Measurements from ENCODE around the gene PIGU. TPM values are rescaled to one million over a fixed set of nuclear protein-coding genes. Genes with fewer than 3 reads are reported as not detected.
A peak's percentile ranks its signal among the peaks of the same experiment; 100 is the strongest.
"Not testable (repeated sequence)": the region's sequence is repeated elsewhere in the genome, so short reads cannot be mapped to it uniquely, and the experiment has no call there.

The PIGU gene
- total RNA-seq, 5 donors from 2014 or later (not counting 1 experiment from before 2014, with no cell fraction given): 8.6 to 17.1 (median 13.6) TPM

DNA sequence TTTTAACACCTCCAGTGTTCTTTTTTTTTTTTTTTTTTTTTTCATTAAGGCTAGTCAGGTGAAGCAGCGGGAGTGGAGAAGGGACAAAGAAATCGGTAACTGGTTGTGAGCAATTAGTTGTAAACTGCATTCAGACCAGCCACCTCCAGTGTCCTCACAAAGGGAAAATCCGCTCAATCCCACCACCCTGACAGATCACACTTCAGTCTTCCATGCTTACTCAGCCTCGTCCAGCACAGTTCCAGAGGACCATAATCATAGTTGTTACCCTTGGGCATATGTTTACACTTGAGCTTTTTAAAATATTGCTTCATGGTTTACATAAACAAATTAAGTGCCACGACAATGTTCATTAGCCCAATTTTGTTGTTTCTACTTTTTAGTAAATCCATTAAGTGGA, 150.4 kb downstream of the PIGU start:
- no peak for ATAC-seq (replicated peaks in 1 of 4)

DNA sequence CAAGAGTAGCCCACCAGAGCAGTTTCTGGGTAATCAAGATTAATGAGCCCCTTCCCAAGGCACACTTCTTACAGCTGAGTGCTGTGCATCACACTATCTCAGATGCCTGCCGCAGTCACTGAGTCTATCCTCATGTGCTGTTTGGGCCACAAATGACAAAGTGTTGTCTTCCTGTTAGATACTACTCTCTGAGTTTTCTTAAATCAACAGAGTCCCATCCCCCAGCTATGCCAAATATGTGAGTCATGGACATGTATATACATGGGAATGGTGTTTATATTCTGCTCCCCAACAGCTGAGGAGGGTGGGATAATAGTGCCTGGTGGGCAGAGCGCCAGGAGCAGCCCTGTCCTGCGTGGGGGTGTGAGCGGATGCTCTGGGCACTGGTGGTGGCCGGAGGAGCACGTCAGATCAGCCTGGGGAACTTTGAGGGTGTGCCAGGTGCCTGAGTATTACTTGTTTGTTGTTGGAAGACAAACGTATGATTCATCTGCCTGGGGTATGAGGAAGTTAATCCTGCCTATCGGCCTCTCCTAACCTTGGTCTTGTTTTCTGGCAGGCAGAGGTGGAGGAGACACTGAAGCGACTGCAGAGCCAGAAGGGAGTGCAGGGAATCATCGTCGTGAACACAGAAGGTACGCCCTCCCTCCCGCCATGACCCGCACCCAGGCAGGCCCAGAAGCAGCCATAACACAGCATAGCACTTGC, 151.0 kb downstream of the PIGU start:
- WGBS (ENCODE audit: insufficient coverage): 96% methylated on average over 8 of the region's 14 CpGs
- no peaks in the 10 kb centered on the region for H3K27me3 ChIP-seq (replicated peaks in 1 of 2; ENCODE audit: control insufficient read depth in 2 of 2, extremely low read depth in 1 of 2, insufficient read depth in 2 of 2, low read length in 1 of 2)
- peaks cover 9 to 61% of the 10 kb centered on the region in 2 donors for H3K36me3 ChIP-seq (ENCODE audit: control insufficient read depth in 2 of 2, extremely low read depth in 1 of 2, insufficient read depth in 1 of 2, low read length in 1 of 2)
- no peak overlapping the region for H3K4me3 Mint-ChIP-seq
- H3K9me3 Mint-ChIP-seq: no peaks in the 10 kb centered on the region
- no peaks in the 10 kb centered on the region for H3K9me3 ChIP-seq
- H3K27ac ChIP-seq (ENCODE audit: low read length): no peak overlapping the region
- ATAC-seq (replicated peaks in 1 of 4) (no peak), DNase-seq (no peak)
- H3K27ac Mint-ChIP-seq: no peak overlapping the region
- ChIA-PET CTCF (interaction anchor here in 1 of 2 donors (1.5 kb wide), 1 partner anchor 10 kb away, joined by 7 read pairs; the partner anchor contains the start of gene DYNLRB1), POLR2A (no interaction called here)
- H3K4me1 ChIP-seq (ENCODE audit: control insufficient read depth in 1 of 2, extremely low read depth in 1 of 2, insufficient read depth in 2 of 2, low read length in 2 of 2): peaks cover 0 to 11% of the 10 kb centered on the region in 2 experiments
- H3K27me3 Mint-ChIP-seq: no peaks in the 10 kb centered on the region
- peaks cover 36 to 48% (median 46%) of the 10 kb centered on the region in 3 donors for H3K4me1 Mint-ChIP-seq
- H3K4me3 ChIP-seq (ENCODE audit: control insufficient read depth in 1 of 2, extremely low read depth in 1 of 2, low read length in 1 of 2): no peak overlapping the region
- H3K36me3 Mint-ChIP-seq: peaks cover 28% of the 10 kb centered on the region

More for the DNA sequence above, 150.4 kb downstream of the PIGU start:
- H3K27ac ChIP-seq (ENCODE audit: low read length): no peak overlapping the region
- no peaks in the 10 kb centered on the region for H3K9me3 ChIP-seq
- peaks cover 9 to 66% of the 10 kb centered on the region in 2 donors for H3K36me3 ChIP-seq (ENCODE audit: control insufficient read depth in 2 of 2, extremely low read depth in 1 of 2, insufficient read depth in 1 of 2, low read length in 1 of 2)
- Mint-ChIP-seq H3K4me1 (peaks cover 31 to 45% (median 44%) of the 10 kb centered on the region in 3 donors), H3K27me3 (no peaks in the 10 kb centered on the region), H3K36me3 (peaks cover 30% of the 10 kb centered on the region), H3K27ac (no peak overlapping the region), H3K4me3 (no peak overlapping the region), H3K9me3 (no peaks in the 10 kb centered on the region)
- no peaks in the 10 kb centered on the region for H3K27me3 ChIP-seq (replicated peaks in 1 of 2; ENCODE audit: control insufficient read depth in 2 of 2, extremely low read depth in 1 of 2, insufficient read depth in 2 of 2, low read length in 1 of 2)
- peaks cover 0 to 11% of the 10 kb centered on the region in 2 experiments for H3K4me1 ChIP-seq (ENCODE audit: control insufficient read depth in 1 of 2, extremely low read depth in 1 of 2, insufficient read depth in 2 of 2, low read length in 2 of 2)
- ChIA-PET CTCF (interaction anchor here (0.5 to 1.5 kb wide), 2 partner anchors 10 to 134 kb away, joined by 5 to 7 read pairs; partner anchors contain the start of gene DYNLRB1 (in 1 of the 2)), POLR2A (no interaction called here)
- no peak overlapping the region for H3K4me3 ChIP-seq (ENCODE audit: control insufficient read depth in 1 of 2, extremely low read depth in 1 of 2, low read length in 1 of 2)
- 100% methylated on average over 1 of the region's 5 CpGs for WGBS (ENCODE audit: insufficient coverage)
- DNase-seq: no peak

DNA sequence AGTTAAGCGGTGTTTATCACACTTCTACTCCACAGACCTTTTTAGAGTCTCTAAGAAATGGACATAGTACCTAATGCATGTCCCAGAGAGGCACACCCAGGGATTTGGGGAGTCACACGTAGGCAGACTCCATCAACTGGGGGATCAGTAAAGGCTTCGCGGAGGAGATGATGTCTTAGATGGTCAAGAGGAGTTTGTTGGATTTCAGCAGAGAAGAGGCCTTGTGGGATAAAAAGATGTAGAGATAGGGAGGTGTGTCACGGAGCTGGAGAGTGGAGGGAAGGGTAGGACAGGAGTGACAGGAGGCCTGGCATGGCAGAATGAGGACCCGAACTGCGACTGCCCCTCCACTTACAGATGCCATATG, 151.6 kb downstream of the PIGU start:
- H3K4me3 ChIP-seq (ENCODE audit: control insufficient read depth in 1 of 2, extremely low read depth in 1 of 2, low read length in 1 of 2): no peak overlapping the region
- CTCF ChIA-PET: interaction anchor here (0.8 to 5.2 kb wide), 2 partner anchors 212 kb away, joined by 3 to 41 read pairs; no protein-coding TSS in a partner anchor
- POLR2A ChIA-PET: no interaction called here
- H3K27ac ChIP-seq (ENCODE audit: low read length): no peak overlapping the region
- ATAC-seq (replicated peaks in 1 of 4): no peak
- peaks cover 38 to 48% (median 47%) of the 10 kb centered on the region in 3 donors for H3K4me1 Mint-ChIP-seq
- no peaks in the 10 kb centered on the region for H3K27me3 ChIP-seq (replicated peaks in 1 of 2; ENCODE audit: control insufficient read depth in 2 of 2, extremely low read depth in 1 of 2, insufficient read depth in 2 of 2, low read length in 1 of 2)
- peaks cover 7 to 57% of the 10 kb centered on the region in 2 donors for H3K36me3 ChIP-seq (ENCODE audit: control insufficient read depth in 2 of 2, extremely low read depth in 1 of 2, insufficient read depth in 1 of 2, low read length in 1 of 2)
- WGBS (ENCODE audit: insufficient coverage): 94% methylated on average over 5 of the region's 7 CpGs
- H3K27me3 Mint-ChIP-seq: no peaks in the 10 kb centered on the region
- H3K9me3 Mint-ChIP-seq: no peaks in the 10 kb centered on the region
- H3K9me3 ChIP-seq: no peaks in the 10 kb centered on the region
- no peak overlapping the region for H3K4me3 Mint-ChIP-seq
- H3K27ac Mint-ChIP-seq: no peak overlapping the region
- peaks cover 25% of the 10 kb centered on the region for H3K36me3 Mint-ChIP-seq
- DNase-seq: no peak
- H3K4me1 ChIP-seq (ENCODE audit: control insufficient read depth in 1 of 2, extremely low read depth in 1 of 2, insufficient read depth in 2 of 2, low read length in 2 of 2): peaks cover 0 to 13% of the 10 kb centered on the region in 2 experiments

DNA sequence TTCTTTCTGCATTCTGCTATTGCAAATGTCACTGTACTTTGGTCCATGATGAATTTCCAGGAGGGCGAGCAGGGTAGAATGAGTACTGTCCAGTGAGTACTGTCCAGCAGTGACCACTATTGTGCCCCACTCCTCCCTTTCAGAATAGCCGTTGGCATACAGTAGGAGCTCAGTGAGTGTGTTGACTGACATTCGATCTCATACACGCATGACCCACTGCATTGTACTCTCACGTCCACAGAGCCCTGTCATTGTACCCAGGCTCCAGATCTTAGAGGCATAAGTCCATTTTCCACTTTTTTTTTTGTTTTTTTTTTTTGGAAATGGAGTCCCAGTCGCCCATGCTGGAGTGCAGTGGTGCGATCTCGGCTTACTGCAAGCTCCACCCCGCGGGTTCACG, 152.5 kb downstream of the PIGU start:
- H3K4me3 Mint-ChIP-seq: no peak overlapping the region
- Histone ChIP-seq H3K27ac (ENCODE audit: low read length) (no peak overlapping the region), H3K9me3 (no peaks in the 10 kb centered on the region), H3K36me3 (ENCODE audit: control insufficient read depth in 2 of 2, extremely low read depth in 1 of 2, insufficient read depth in 1 of 2, low read length in 1 of 2) (peaks cover 4 to 53% of the 10 kb centered on the region in 2 donors), H3K4me3 (ENCODE audit: control insufficient read depth in 1 of 2, extremely low read depth in 1 of 2, low read length in 1 of 2) (no peak overlapping the region), H3K4me1 (ENCODE audit: control insufficient read depth in 1 of 2, extremely low read depth in 1 of 2, insufficient read depth in 2 of 2, low read length in 2 of 2) (peaks cover 0 to 14% of the 10 kb centered on the region in 2 experiments), H3K27me3 (replicated peaks in 1 of 2; ENCODE audit: control insufficient read depth in 2 of 2, extremely low read depth in 1 of 2, insufficient read depth in 2 of 2, low read length in 1 of 2) (no peaks in the 10 kb centered on the region)
- ChIA-PET CTCF (interaction anchor here (0.8 to 5.2 kb wide), 2 partner anchors 211 kb away, joined by 3 to 41 read pairs; no protein-coding TSS in a partner anchor), POLR2A (no interaction called here)
- H3K36me3 Mint-ChIP-seq: peaks cover 25% of the 10 kb centered on the region
- H3K9me3 Mint-ChIP-seq: no peaks in the 10 kb centered on the region
- DNase-seq (no peak), ATAC-seq (replicated peaks in 1 of 4) (no peak)
- peaks cover 45 to 53% (median 52%) of the 10 kb centered on the region in 3 donors for H3K4me1 Mint-ChIP-seq
- H3K27ac Mint-ChIP-seq: no peak overlapping the region
- H3K27me3 Mint-ChIP-seq: no peaks in the 10 kb centered on the region
- WGBS (ENCODE audit: insufficient coverage): 100% methylated on average over 8 of the region's 11 CpGs

DNA sequence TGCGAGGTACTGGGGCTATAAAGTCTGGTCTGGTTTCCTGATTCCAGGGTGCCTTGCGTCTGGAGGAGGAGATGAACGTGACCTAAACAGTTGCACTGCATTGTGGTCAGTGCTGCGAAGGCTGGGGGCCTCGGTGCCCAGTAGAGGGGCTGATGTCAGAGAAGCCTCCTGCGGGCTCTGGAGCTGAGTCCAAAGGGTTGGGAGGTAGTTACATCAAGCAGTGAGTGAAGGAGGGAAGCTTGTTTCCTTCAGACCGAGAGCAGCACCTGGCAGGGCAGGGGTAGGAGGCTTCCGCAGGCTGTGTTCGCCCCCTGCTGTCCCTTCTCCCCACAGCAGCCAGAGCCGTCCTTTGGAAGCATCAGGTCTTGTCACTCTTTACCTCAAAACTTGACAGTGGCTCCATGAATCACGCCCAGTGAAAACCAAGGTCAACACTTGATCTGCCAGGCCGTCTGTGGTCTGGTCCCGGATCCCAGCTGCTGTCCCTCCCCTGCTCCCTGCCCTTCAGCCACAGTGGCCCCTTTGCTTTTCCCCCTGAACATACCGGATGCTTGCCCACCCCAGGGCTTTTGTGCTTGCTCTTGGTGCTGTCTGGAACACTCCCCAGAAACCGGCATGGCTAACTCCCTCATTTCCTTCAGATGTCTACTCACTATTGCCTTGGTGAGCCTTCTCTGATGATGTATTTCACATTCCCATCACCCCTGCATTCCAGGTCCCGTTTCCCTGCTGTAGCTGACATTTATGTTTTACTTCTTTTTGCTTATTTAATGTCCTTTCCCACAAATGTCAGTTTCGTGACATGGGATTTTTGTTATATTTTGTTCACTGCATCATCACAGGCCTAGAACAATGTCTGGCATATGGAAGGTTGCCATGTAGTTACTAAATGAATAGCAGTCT, 153.7 kb downstream of the PIGU start:
- ChIA-PET POLR2A (no interaction called here), CTCF (interaction anchor here (0.9 to 5.2 kb wide), 3 partner anchors 160 to 210 kb away, joined by 3 to 41 read pairs (median 13); partner anchors contain the start of gene ITCH (in 1 of the 2))
- no peaks in the 10 kb centered on the region for H3K27me3 ChIP-seq (replicated peaks in 1 of 2; ENCODE audit: control insufficient read depth in 2 of 2, extremely low read depth in 1 of 2, insufficient read depth in 2 of 2, low read length in 1 of 2)
- ATAC-seq (replicated peaks in 1 of 4) (peak; percentile 48 to 79 (median 70)), DNase-seq (peak in 31 of 35 experiments; percentile 20 to 70 (median 45))
- H3K27me3 Mint-ChIP-seq: no peaks in the 10 kb centered on the region
- no peak overlapping the region for H3K27ac ChIP-seq (ENCODE audit: low read length)
- no peaks in the 10 kb centered on the region for H3K9me3 ChIP-seq
- H3K4me1 ChIP-seq (ENCODE audit: control insufficient read depth in 1 of 2, extremely low read depth in 1 of 2, insufficient read depth in 2 of 2, low read length in 2 of 2): peaks cover 0 to 23% of the 10 kb centered on the region in 2 experiments
- H3K27ac Mint-ChIP-seq: no peak overlapping the region
- H3K4me3 ChIP-seq (ENCODE audit: control insufficient read depth in 1 of 2, extremely low read depth in 1 of 2, low read length in 1 of 2): no peak overlapping the region
- peaks cover 54 to 64% (median 59%) of the 10 kb centered on the region in 3 donors for H3K4me1 Mint-ChIP-seq
- no peaks in the 10 kb centered on the region for H3K9me3 Mint-ChIP-seq
- 65% methylated on average over 10 of the region's 17 CpGs for WGBS (ENCODE audit: insufficient coverage)
- peaks cover 4 to 48% of the 10 kb centered on the region in 2 donors for H3K36me3 ChIP-seq (ENCODE audit: control insufficient read depth in 2 of 2, extremely low read depth in 1 of 2, insufficient read depth in 1 of 2, low read length in 1 of 2)
- H3K36me3 Mint-ChIP-seq: peaks cover 16% of the 10 kb centered on the region
- H3K4me3 Mint-ChIP-seq: no peak overlapping the region

DNA sequence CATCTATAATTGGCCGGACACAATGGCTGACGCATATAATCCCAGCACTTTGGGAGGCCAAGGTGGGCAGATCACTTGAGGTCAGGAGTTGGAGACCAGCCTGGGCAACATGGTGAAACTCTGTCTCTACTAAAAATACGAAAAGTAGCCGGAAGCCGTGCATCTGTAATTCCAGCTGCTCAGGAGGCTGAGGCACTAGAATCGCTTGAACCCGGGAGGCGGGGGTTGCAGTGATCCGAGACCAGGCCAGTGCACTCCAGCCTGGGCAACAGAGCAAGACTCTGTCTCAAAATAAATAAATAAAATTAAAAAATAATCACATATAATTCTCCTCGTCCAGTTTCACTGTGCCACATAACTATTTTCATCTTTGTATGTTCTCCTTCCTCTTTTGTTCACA, 157.1 kb downstream of the PIGU start:
- H3K27me3 Mint-ChIP-seq; H3K4me3 Mint-ChIP-seq; POLR2A ChIA-PET; H3K27ac Mint-ChIP-seq; H3K9me3 ChIP-seq; H3K36me3 Mint-ChIP-seq; H3K27me3 ChIP-seq (replicated peaks in 1 of 2; ENCODE audit: control insufficient read depth in 2 of 2, extremely low read depth in 1 of 2, insufficient read depth in 2 of 2, low read length in 1 of 2); DNase-seq; H3K4me3 ChIP-seq (ENCODE audit: control insufficient read depth in 1 of 2, extremely low read depth in 1 of 2, low read length in 1 of 2); H3K27ac ChIP-seq (ENCODE audit: low read length); CTCF ChIA-PET; H3K9me3 Mint-ChIP-seq; ATAC-seq (replicated peaks in 1 of 4): not testable (repeated sequence)
- peaks cover 57 to 66% (median 62%) of the 10 kb centered on the region in 3 donors for H3K4me1 Mint-ChIP-seq
- Histone ChIP-seq H3K36me3 (ENCODE audit: control insufficient read depth in 2 of 2, extremely low read depth in 1 of 2, insufficient read depth in 1 of 2, low read length in 1 of 2) (peaks cover 4 to 19% of the 10 kb centered on the region in 2 donors), H3K4me1 (ENCODE audit: control insufficient read depth in 1 of 2, extremely low read depth in 1 of 2, insufficient read depth in 2 of 2, low read length in 2 of 2) (peaks cover 5 to 33% of the 10 kb centered on the region in 2 experiments)
- 96% methylated on average over 4 of the region's 10 CpGs for WGBS (ENCODE audit: insufficient coverage)

All from T-cell (primary cell).